T-helper 2 cell treated with Interferon-gamma antibody and Interleukin-4, amounts not matched to agents 5 μg/mL and 100 μg/mL, for 36 hours (primary cell): ENCODE results near the gene PSD4.
A peak's percentile ranks its signal among the peaks of the same experiment; 100 is the strongest.

Source experiments
- DNase-seq: peaks from one replicate; pipeline ENCODE4 v3.0.0; 2021; ENCODE audit warnings: low spot score
- H3K27ac Mint-ChIP-seq: one replicate; pipeline ENCODE4 v1.8.0; 2021; ENCODE audit warnings: mild to moderate bottlenecking, mixed read lengths
- H3K27me3 Mint-ChIP-seq: one replicate; pipeline ENCODE4 v1.8.0; 2021; ENCODE audit warnings: low read depth, mixed read lengths
- H3K36me3 Mint-ChIP-seq: one replicate; pipeline ENCODE4 v1.8.0; 2021; ENCODE audit warnings: low read depth, mixed read lengths
- H3K4me1 Mint-ChIP-seq: one replicate; pipeline ENCODE4 v1.8.0; 2021; ENCODE audit warnings: low read depth, mixed read lengths
- H3K4me3 Mint-ChIP-seq: one replicate; pipeline ENCODE4 v1.8.0; 2022; ENCODE audit warnings: mild to moderate bottlenecking, moderate library complexity, mixed read lengths
- H3K9me3 Mint-ChIP-seq: one replicate; pipeline ENCODE4 v1.8.0; 2021; ENCODE audit warnings: mixed read lengths

Gene PSD4

DNA sequence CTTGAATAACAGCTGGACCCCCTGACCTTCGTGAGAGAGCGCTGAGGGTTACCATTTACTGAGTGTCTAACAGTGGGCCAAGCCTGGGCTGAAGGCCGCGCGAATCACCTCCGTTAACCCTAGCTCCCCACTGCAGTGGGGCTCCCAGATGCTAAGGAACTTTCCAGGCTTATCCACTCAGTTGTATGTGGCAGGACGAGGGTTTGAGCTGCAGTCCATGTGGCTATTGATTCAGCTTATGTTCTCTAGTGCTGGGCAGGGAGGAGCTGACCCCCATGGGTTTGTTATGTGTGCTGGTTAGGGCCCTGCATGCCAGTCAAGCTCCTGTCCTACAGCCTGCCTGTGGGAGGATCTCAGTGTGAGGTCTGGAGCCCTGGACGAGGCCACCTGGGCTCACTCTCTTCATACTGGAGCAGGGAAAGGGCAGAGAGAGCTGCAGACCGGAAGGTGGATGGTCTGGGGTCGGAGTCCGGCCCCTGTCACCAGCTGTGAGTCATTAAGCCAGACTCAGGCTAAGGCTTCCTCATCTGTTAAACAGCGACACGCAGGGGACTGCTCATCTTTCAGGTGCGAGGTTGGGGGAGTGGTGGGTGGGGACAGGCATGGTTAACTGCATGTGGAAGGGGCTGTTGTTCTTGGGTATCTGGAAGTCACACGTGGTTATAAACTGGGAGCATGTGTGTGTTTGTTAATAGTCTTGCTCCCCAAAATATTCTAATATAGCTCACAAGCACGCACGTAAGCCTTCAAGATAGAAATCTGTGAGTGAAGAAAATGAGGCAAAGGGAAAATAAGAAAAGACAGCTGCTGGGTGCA lies 6.6 kb downstream of the PSD4 start:
- H3K9me3 Mint-ChIP-seq: no peaks in the 10 kb centered on the region
- H3K4me1 Mint-ChIP-seq: peaks cover 78% of the 10 kb centered on the region
- peak overlapping the region; percentile 54 for H3K27ac Mint-ChIP-seq
- no peaks in the 10 kb centered on the region for H3K27me3 Mint-ChIP-seq
- no peak for DNase-seq
- H3K36me3 Mint-ChIP-seq: peaks cover 79% of the 10 kb centered on the region
- H3K4me3 Mint-ChIP-seq: peak overlapping the region; percentile 89

DNA sequence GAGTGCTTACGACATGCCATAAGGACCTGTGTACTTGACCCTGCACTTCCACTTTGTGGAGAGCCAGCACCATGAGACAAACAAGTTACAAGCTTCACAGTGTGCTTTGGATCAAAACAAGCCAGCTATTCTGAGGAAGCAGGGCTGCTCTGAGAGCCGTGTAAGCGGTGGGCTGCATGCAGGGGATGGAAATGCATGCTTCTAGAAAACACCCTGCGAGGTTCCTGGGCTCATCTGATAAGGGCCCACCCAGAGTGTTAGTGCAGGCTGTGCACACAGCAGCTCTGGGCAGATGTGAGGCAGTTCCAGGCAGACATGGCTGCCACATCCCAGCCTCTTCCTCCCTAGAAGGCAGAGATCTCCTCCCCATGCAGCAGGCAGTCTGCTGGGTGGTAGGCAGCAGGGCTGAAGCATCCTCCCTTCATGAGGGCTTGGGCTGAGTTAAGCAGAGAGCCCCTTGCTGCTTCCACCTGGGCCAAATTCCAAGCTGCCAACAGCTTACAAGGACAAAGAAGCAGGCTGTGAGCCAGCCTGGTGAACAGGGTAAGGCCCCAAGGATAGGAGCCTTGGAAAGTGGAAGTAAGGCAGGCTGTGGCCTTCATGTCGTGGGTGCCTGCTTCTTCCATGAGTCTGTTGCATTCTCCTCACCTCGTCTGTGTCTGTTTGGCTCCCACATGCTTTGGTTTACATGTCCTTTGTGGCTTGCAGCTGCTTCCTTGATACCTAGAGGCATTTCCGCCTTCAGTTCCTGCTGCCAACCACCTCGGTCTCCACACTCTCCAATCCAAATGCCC lies 7.7 kb downstream of the PSD4 start:
- H3K9me3 Mint-ChIP-seq: no peaks in the 10 kb centered on the region
- peaks cover 80% of the 10 kb centered on the region for H3K36me3 Mint-ChIP-seq
- peak overlapping the region; percentile 89 for H3K4me3 Mint-ChIP-seq
- H3K27ac Mint-ChIP-seq: peak overlapping the region; percentile 54
- DNase-seq: no peak
- H3K4me1 Mint-ChIP-seq: peaks cover 83% of the 10 kb centered on the region
- no peaks in the 10 kb centered on the region for H3K27me3 Mint-ChIP-seq

DNA sequence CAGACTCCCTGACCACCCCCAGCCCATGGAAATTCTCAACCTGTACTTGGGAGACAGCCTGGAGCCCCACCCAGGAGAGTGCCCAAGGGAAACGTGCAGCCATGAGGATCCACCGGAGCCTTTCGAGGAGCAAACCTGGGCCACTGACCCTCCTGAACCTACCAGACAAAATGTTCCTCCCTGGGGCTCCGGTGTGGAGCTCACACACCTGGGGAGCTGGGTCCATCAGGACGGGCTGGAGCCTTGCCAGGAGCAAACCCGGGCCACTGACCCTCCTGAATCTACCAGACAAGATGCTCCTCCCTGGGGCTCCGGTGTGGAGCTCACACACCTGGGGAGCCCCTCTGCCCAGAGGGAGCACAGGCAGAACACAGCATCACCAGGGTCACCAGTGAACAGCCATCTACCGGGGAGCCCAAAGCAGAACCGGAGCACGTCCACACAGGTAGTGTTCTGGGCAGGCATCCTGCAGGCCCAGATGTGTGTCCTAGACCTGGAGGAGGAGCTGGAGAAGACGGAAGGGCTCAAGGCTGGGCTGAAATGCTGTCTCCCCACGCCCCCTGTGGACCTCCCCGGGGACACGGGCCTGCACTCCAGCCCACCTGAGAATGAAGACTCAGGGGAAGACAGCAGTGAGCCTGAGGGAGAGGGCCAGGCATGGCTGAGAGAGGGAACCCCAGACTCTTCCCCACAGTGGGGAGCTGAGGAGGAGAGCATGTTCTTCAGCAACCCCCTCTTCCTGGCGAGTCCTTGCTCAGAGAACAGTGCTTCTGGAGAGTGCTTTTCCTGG lies 8.9 kb downstream of the PSD4 start:
- no peaks in the 10 kb centered on the region for H3K27me3 Mint-ChIP-seq
- peaks cover 78% of the 10 kb centered on the region for H3K4me1 Mint-ChIP-seq
- no peak overlapping the region for H3K27ac Mint-ChIP-seq
- H3K4me3 Mint-ChIP-seq: peak overlapping the region; percentile 19
- no peak for DNase-seq
- no peaks in the 10 kb centered on the region for H3K9me3 Mint-ChIP-seq
- peaks cover 74% of the 10 kb centered on the region for H3K36me3 Mint-ChIP-seq

DNA sequence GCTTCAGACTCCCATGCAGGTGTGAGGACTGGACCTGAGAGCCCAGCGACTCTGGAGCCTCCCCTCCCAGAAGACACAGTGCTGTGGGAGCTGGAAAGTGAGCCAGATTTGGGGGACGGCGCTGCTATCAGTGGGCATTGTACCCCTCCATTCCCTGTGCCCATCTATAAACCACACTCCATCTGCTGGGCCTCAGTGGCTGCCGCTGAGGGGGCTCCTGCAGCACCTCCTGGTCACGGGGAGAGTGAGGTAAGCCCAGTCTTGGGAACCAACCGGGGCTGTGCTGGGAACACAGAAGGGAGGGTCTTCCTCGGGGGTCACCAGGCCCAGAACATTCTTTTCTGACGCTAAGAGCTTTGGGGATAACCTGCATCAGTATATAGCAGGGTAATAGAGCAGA lies 9.5 kb downstream of the PSD4 start:
- H3K4me3 Mint-ChIP-seq: peak overlapping the region; percentile 10
- H3K9me3 Mint-ChIP-seq: no peaks in the 10 kb centered on the region
- no peak for DNase-seq
- no peak overlapping the region for H3K27ac Mint-ChIP-seq
- H3K4me1 Mint-ChIP-seq: peaks cover 76% of the 10 kb centered on the region
- H3K27me3 Mint-ChIP-seq: no peaks in the 10 kb centered on the region
- H3K36me3 Mint-ChIP-seq: peaks cover 76% of the 10 kb centered on the region

DNA sequence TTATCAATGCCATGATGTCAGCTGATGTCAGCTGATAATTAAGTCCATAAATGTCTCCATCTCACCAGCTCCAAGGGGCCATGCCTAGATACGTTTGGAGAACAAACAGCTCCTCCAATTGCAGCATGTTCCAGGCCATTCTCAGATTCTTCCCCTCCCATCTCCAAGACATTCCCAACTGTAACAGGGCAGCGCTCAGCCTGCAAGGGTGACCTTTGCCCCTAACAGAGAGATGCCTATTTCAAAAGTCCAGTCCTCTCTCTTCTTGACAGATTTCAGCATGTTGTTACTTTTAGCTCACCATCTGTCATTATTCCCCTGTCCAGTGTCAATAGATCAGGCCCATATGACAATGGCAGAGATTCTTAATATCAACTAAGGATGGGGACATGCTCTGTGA lies 9.9 kb downstream of the PSD4 start:
- peaks cover 72% of the 10 kb centered on the region for H3K4me1 Mint-ChIP-seq
- no peaks in the 10 kb centered on the region for H3K27me3 Mint-ChIP-seq
- H3K4me3 Mint-ChIP-seq: peak overlapping the region; percentile 10
- H3K27ac Mint-ChIP-seq: peak overlapping the region; percentile 51
- peaks cover 72% of the 10 kb centered on the region for H3K36me3 Mint-ChIP-seq
- no peaks in the 10 kb centered on the region for H3K9me3 Mint-ChIP-seq
- DNase-seq: no peak

DNA sequence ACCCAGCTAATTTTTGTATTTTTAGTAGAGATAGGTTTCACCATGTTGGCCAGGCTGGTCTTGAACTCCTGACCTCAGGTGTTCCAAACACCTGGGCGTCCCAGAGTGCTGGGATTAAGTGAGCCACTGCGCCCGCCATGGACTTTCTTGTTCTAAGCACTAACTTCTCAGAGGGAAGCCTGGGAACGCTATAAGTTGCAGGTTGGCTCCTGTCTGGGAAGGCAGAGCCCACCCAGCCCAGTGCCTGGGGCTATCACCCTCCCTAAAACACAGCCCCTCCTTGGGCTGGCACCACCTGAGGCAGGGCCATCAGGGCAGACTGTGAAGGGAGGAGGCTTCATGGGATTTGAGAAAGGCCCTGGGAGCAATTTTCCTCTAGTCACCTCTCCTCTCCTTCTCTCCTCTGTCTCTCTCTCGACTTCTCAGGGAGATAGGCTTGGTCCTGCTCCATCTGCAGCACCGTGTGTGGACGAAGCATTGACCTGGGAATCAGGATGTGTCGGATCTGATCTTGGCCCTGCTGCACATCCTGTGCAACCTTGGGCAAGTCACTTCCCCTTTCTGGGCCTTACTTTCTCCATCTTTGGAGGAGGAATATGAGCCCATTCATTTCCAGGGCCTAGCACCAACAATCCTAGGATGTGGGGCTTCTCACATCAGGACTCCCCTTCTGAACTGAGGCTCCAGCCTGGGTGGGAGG lies 10.9 kb downstream of the PSD4 start:
- no peaks in the 10 kb centered on the region for H3K9me3 Mint-ChIP-seq
- H3K36me3 Mint-ChIP-seq: peaks cover 70% of the 10 kb centered on the region
- no peak for DNase-seq
- no peak overlapping the region for H3K27ac Mint-ChIP-seq
- no peaks in the 10 kb centered on the region for H3K27me3 Mint-ChIP-seq
- H3K4me1 Mint-ChIP-seq: peaks cover 65% of the 10 kb centered on the region
- H3K4me3 Mint-ChIP-seq: peak overlapping the region; percentile 41

DNA sequence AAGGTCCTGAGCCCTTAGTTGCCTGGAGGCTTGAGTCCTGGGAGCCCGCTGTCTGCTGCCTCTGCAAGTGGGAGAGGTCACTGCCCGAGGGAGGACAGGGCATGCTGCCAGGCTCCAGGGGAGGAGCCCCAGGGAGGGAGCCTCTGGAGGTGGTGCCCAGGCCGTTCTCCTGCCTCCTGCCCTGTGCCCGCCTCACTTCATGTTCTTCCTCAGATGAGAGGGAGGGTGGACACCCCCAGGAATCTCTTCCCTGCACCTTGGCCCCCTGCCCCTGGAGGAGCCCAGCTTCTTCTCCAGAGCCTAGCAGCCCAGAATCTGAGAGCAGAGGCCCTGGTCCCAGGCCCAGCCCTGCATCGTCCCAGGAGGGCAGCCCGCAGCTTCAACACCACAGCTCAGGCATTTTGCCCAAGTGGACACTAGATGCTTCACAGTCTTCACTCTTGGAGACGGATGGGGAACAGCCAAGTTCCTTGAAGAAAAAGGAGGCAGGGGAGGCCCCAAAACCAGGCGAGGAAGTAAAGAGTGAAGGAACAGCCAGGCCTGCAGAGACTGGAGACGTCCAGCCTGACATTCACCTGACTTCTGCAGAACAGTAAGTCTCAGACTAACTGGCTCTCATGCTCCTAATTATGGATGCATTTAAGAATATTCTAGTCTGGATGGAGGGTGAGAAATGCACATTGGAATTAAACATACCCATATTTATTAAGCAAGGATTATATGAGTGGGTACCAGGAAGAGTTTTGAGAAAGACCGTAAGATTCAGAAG lies 12.1 kb downstream of the PSD4 start:
- no peak for DNase-seq
- Mint-ChIP-seq H3K27ac (peak overlapping the region; percentile 21), H3K27me3 (no peaks in the 10 kb centered on the region), H3K4me1 (peaks cover 59% of the 10 kb centered on the region), H3K36me3 (peaks cover 71% of the 10 kb centered on the region), H3K4me3 (peak overlapping the region; percentile 21), H3K9me3 (no peaks in the 10 kb centered on the region)

DNA sequence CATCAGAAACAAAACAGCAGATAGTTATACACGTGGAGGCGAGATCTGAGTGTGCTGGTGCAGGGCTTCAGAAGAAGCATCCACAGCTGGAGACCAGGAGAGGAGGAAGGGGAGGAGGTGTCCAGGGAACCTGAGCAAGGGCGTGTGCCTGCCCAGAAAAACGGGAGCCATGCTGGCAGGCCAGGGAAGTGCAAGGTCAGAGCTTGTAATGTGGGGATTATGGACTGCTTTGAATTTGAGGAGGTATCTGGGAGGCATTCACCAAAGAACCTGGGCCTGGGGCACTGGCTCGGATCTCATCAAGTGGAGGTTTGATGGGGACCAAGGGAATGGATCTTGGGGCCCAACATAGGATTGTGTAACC lies 12.6 kb downstream of the PSD4 start:
- Mint-ChIP-seq H3K27me3 (no peaks in the 10 kb centered on the region), H3K4me3 (peak overlapping the region; percentile 5), H3K9me3 (no peaks in the 10 kb centered on the region), H3K4me1 (peaks cover 53% of the 10 kb centered on the region), H3K27ac (no peak overlapping the region), H3K36me3 (peaks cover 71% of the 10 kb centered on the region)
- DNase-seq: no peak

DNA sequence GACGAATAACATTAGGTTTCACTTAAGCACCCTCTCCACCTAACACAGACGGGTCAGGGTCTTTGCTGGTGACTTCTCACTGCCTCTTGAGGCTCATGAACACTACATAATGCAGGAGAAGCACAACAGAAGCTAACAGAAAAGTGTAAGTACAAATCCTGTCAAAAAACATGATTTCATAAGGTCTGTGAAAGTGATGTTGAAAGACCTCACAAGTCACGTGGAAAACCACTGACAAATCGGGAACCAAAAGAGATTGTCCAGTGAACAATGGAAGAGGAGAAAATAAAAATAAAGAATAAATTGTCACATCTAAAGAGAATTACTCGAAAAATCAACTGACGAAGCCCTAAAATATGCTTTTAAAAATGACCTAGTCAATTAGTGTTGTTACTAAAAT lies 14.0 kb downstream of the PSD4 start:
- Mint-ChIP-seq H3K27me3 (no peaks in the 10 kb centered on the region), H3K4me3 (no peak overlapping the region), H3K27ac (no peak overlapping the region), H3K36me3 (peaks cover 67% of the 10 kb centered on the region), H3K4me1 (peaks cover 42% of the 10 kb centered on the region), H3K9me3 (no peaks in the 10 kb centered on the region)
- DNase-seq: no peak

DNA sequence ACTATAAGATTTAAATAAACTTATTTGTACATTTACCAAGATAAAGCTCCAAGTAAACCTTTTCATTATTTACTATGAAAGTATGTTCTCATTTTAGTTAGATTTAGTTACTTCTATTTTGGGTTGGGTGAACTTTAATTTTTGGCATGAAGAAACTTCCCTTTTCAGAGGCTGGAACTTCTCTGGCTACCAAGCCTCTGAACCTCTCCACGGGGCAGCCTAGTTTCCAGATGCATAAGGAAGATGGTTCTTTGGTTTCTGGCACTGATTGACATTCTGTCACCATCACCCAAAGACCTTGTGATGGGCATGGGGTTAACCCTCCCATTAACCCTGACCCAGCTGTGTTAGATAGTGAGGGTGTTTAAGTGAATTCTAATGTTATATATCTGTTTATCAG lies 17.1 kb downstream of the PSD4 start:
- no peaks in the 10 kb centered on the region for H3K27me3 Mint-ChIP-seq
- peaks cover 37% of the 10 kb centered on the region for H3K4me1 Mint-ChIP-seq
- DNase-seq: no peak
- H3K4me3 Mint-ChIP-seq: no peak overlapping the region
- no peak overlapping the region for H3K27ac Mint-ChIP-seq
- H3K9me3 Mint-ChIP-seq: no peaks in the 10 kb centered on the region
- H3K36me3 Mint-ChIP-seq: peaks cover 80% of the 10 kb centered on the region

DNA sequence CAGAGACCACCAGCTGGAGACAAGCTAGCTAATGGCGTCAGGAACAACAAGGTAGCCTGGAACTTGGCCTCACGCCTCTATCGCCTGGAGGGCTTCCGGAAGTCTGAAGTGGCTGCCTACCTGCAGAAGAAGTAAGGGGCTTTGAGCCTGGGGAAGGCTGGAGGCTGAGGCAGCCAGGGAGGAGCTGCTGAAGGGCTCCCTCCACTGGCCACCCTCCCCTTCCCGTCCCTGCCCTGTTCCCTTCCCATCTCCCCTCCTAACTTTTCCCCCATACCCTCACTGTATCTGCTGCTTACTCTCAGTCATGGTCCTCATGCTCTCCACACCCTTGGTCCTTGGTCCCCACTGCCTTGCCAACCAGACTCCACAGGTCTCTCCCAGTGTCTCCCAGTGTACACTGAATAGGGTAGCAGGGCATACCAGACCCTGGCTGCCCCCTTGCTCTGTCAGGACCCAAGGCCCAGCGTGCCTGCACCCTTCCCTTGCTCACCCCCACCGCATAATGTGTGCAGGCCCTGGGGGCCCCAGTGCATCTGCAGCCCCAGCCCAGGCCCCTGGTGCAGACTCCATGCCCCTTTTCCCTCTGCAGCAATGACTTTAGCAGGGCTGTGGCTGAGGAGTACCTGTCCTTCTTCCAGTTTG lies 18.8 kb downstream of the PSD4 start:
- Mint-ChIP-seq H3K9me3 (no peaks in the 10 kb centered on the region), H3K4me3 (no peak overlapping the region), H3K27ac (no peak overlapping the region), H3K4me1 (peaks cover 36% of the 10 kb centered on the region), H3K36me3 (peaks cover 86% of the 10 kb centered on the region), H3K27me3 (no peaks in the 10 kb centered on the region)
- no peak for DNase-seq

DNA sequence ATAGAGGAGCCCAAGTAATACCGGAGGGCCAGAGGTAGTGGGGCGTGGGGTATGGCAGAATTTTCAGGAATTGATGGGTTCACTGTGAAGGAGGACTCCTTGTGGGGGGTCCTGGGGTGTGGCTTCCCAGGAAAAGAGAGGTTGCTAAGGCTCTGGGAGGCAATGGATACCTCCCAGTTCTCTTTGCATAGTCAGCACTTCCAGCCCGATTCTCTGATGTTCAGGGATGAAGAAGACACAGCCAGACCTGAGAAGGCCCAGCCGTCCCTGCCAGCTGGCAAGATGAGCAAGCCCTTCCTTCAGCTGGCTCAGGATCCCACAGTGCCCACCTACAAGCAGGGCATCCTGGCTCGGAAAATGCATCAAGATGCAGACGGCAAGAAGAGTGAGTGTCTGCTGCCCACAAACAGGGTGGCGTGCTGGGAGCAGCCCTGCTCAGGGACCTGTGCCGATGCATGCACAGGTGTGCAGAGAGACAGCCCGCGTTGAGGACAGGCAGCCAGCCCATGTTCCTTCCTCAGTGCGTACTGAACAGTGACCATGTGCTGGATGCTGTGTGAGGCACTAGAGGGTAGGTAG lies 22.2 kb downstream of the PSD4 start:
- H3K36me3 Mint-ChIP-seq: peaks cover 80% of the 10 kb centered on the region
- no peak for DNase-seq
- peaks cover 23% of the 10 kb centered on the region for H3K4me1 Mint-ChIP-seq
- peak overlapping the region; percentile 47 for H3K27ac Mint-ChIP-seq
- H3K27me3 Mint-ChIP-seq: no peaks in the 10 kb centered on the region
- no peaks in the 10 kb centered on the region for H3K9me3 Mint-ChIP-seq
- no peak overlapping the region for H3K4me3 Mint-ChIP-seq
